HepG2 (cell line): Measurements from ENCODE around the gene RBM25. TPM values are rescaled to one million over a fixed set of nuclear protein-coding genes. Genes with fewer than 3 reads are reported as not detected.
A peak's percentile ranks its signal among the peaks of the same experiment; 100 is the strongest.

Source experiments
- ATAC-seq: fragments of 200-7000 bp; cut with Tn5 transposase; 3 replicates; pipeline ENCODE4 v1.9.1; 2020; ENCODE audit warnings: mild to moderate bottlenecking, moderate library complexity
- BruUV-seq: library from RNA; stranded (reverse); fragments of 400-500 nt; replicated peaks from 2 replicates; lab custom pipeline; 2021; lab: Mats Ljungman, UMichigan
- CTCF ChIA-PET: fragments of 300-600 bp; formaldehyde crosslinking; extraction: SDS; loops from one replicate; lab custom pipeline; 2021; ENCODE audit warnings: low total read pairs, inconsistent platforms, low intra/inter-chr PET ratio; lab: Yijun Ruan, JAX
- POLR2A ChIA-PET: fragments of 350-600 bp; sonication (Branson Sonifier 250); formaldehyde crosslinking; loops from one replicate; lab custom pipeline; 2020; ENCODE audit warnings: antibody characterized with exemption, inconsistent platforms; lab: Yijun Ruan, JAX
- DNase-seq: peaks from one replicate; pipeline ENCODE4 v3.0.0-alpha.2; 2015; ENCODE audit warnings: low spot score
- FAIRE-seq: peaks from 3 replicates; lab custom pipeline; 2011; peaks lifted over from hg19 to GRCh38; lab: Jason Lieb, UNC
- H2AFZ ChIP-seq: one replicate; pipeline ENCODE4 v1.6.1; 2011; ENCODE audit warnings: low read length, inconsistent platforms
- H3K27ac ChIP-seq: fragments of 300-600 bp; 3 replicates; pipeline ENCODE4 v1.8.0; 2011; ENCODE audit warnings: mixed run types, mild to moderate bottlenecking, mixed read lengths, low read length, inconsistent platforms; ENCODE audit not compliant: insufficient read depth; ENCODE audit errors: extremely low read length
- H3K27me3 ChIP-seq, 2 experiments: fragments of 200-600 bp in 1 of 2; 2 replicates in 1 of 2; 3 replicates in 1 of 2; pipeline versions ENCODE4 v1.6.0 to v1.8.0; 2011; ENCODE audit warnings: low read length in 2 of 2, mild to moderate bottlenecking in 2 of 2, moderate library complexity in 2 of 2, inconsistent platforms in 1 of 2; ENCODE audit not compliant: insufficient read depth in 2 of 2, control insufficient read depth in 1 of 2
- H3K36me3 ChIP-seq, 2 experiments: fragments of 200-600 bp in 1 of 2; replicated peaks in 1 of 2; 2 replicates in 1 of 2; 3 replicates in 1 of 2; pipeline versions ENCODE4 v1.5.1 to v1.8.0; 2011; ENCODE audit warnings: low read length in 2 of 2, inconsistent platforms in 1 of 2; ENCODE audit not compliant: insufficient read depth in 2 of 2, control insufficient read depth in 1 of 2
- H3K4me1 ChIP-seq: 2 replicates; pipeline ENCODE4 v1.5.1; 2012; ENCODE audit warnings: low read length, inconsistent platforms; ENCODE audit not compliant: insufficient read depth
- H3K4me2 ChIP-seq: 2 replicates; pipeline ENCODE4 v1.6.0; 2011; ENCODE audit warnings: low read depth, low read length, inconsistent platforms
- H3K4me3 ChIP-seq, 3 experiments: fragments of 200-600 bp in 1 of 3; sonication (generic), shearing (Covaris generic) in 1 of 3; replicated peaks in 1 of 3; 2 replicates each; pipeline ENCODE4 v1.5.1; 2011 to 2016; ENCODE audit warnings: low read length in 3 of 3, inconsistent platforms in 2 of 3, low read depth in 2 of 3, mild to moderate bottlenecking in 2 of 3, control low read depth in 1 of 3, mixed read lengths in 1 of 3; ENCODE audit not compliant: insufficient read depth in 1 of 3
- H3K79me2 ChIP-seq: one replicate; pipeline ENCODE4 v1.6.1; 2011; ENCODE audit warnings: low read length, inconsistent platforms; ENCODE audit not compliant: insufficient read depth
- H3K9ac ChIP-seq: 2 replicates; pipeline ENCODE4 v1.6.0; 2011; ENCODE audit warnings: mild to moderate bottlenecking, low read depth, low read length, inconsistent platforms; ENCODE audit not compliant: insufficient read depth
- H3K9me3 ChIP-seq: 2 replicates; pipeline ENCODE4 v1.5.1; 2012; ENCODE audit warnings: mild to moderate bottlenecking, low read length
- H4K20me1 ChIP-seq: 2 replicates; pipeline ENCODE4 v1.6.0; 2011; ENCODE audit warnings: inconsistent platforms, mild to moderate bottlenecking, low read length, moderate library complexity; ENCODE audit not compliant: insufficient read depth
- BRCA1 ChIP-seq: sonication (generic); formaldehyde crosslinking; IDR thresholded peaks from 2 replicates; pipeline ENCODE4 v1.4.0; 2020; ENCODE audit warnings: missing genetic modification reagents
- ETS1 ChIP-seq: sonication (generic); formaldehyde crosslinking; IDR thresholded peaks from 2 replicates; pipeline ENCODE4 v1.4.0; 2020; ENCODE audit warnings: missing genetic modification reagents
- FLYWCH1 ChIP-seq: sonication (generic); formaldehyde crosslinking; IDR thresholded peaks from 2 replicates; pipeline ENCODE4 v1.8.1; 2023; ENCODE audit warnings: mild to moderate bottlenecking, missing genetic modification reagents
- HMGXB4 ChIP-seq, 2 experiments: sonication (generic) in 1 of 2; formaldehyde crosslinking in 1 of 2; IDR thresholded peaks; 2 replicates each; pipeline versions ENCODE4 v1.4.0 to v1.6.1; 2018 to 2020; ENCODE audit warnings: missing genetic modification reagents in 2 of 2, borderline replicate concordance in 1 of 2, low read depth in 1 of 2, mild to moderate bottlenecking in 1 of 2, missing biosample characterization in 1 of 2
- KLF9 ChIP-seq: IDR thresholded peaks from 2 replicates; pipeline ENCODE4 v1.6.1; 2016; ENCODE audit warnings: low read depth
- MATR3 ChIP-seq: sonication (generic); formaldehyde crosslinking; IDR thresholded peaks from 2 replicates; pipeline ENCODE4 v1.4.0; 2020; ENCODE audit warnings: missing genetic modification reagents
- REPIN1 ChIP-seq: sonication (generic); formaldehyde crosslinking; IDR thresholded peaks from 2 replicates; pipeline ENCODE4 v1.8.0; 2022; ENCODE audit warnings: missing genetic modification reagents, low read depth, mild to moderate bottlenecking, borderline replicate concordance
- TFAP4 ChIP-seq: sonication (generic); IDR thresholded peaks from 2 replicates; pipeline ENCODE4 v1.6.1; 2016; ENCODE audit warnings: low read depth, borderline replicate concordance
- TOPORS ChIP-seq: sonication (generic); formaldehyde crosslinking; IDR thresholded peaks from 2 replicates; pipeline ENCODE4 v1.8.0; 2023; ENCODE audit warnings: mild to moderate bottlenecking, missing genetic modification reagents
- ZNF34 ChIP-seq: sonication (generic); formaldehyde crosslinking; IDR thresholded peaks from 2 replicates; pipeline ENCODE4 v1.4.0; 2020; ENCODE audit warnings: mild to moderate bottlenecking, missing genetic modification reagents, borderline replicate concordance
- ZNF460 ChIP-seq: sonication (generic); formaldehyde crosslinking; IDR thresholded peaks from 2 replicates; pipeline ENCODE4 v1.5.1; 2020; ENCODE audit warnings: missing genetic modification reagents, mild to moderate bottlenecking, borderline replicate concordance
- ZNF644 ChIP-seq: IDR thresholded peaks from 2 replicates; pipeline ENCODE4 v1.6.1; 2016; ENCODE audit warnings: low read depth
- ZNF780A ChIP-seq: sonication (generic); formaldehyde crosslinking; IDR thresholded peaks from 2 replicates; pipeline ENCODE4 v1.8.0; 2022; ENCODE audit warnings: mild to moderate bottlenecking, missing genetic modification reagents, moderate library complexity
- WGBS: methylation state at CpG from one replicate; pipeline ENCODE4 v1.1.6; 2017; ENCODE audit warnings: low lambda C conversion rate; 5-methylcytosine and 5-hydroxymethylcytosine counted together
- in situ Hi-C: cut with HindIII; loops from 2 replicates; pipeline ENCODE4 v1.10.0; 2017; ENCODE audit warnings: low pct_unique_long_range_greater_than_20kb; ENCODE audit not compliant: extremely low pct_ligation_motif_present
- intact Hi-C: fragments of 100-400 bp; cut with micrococcal nuclease; formaldehyde crosslinking; loops from one replicate; pipeline ENCODE4 v1.10.0; 2022; ENCODE audit not compliant: unreplicated experiment
- polyA plus RNA-seq, 8 experiments: library from polyadenylated mRNA; depleted of rRNA in 3 of 8; stranded (reverse) in 7 of 8; unstranded in 1 of 8; fragments of >200 nt; fragmentation: Illumina TruSeq in 4 of 8; extraction: Trizol in 4 of 8; gene quantifications; 2 replicates each; pipeline versions ENCODE4 v1.2.1 to v1.2.3, GENCODE V29; 2011 to 2016; ENCODE audit warnings: low read depth in 4 of 8, missing spikeins in 1 of 8, mixed read lengths in 1 of 8; ENCODE audit not compliant: insufficient read depth in 1 of 8
- total RNA-seq, 5 experiments: library from RNA; depleted of rRNA; stranded (reverse); fragments of >200 nt; fragmentation: Illumina TruSeq; extraction: Trizol; gene quantifications; 2 replicates each; pipeline ENCODE4 v1.2.3, GENCODE V29; 2016; ENCODE audit warnings: low read depth in 1 of 5

The RBM25 gene
- total and polyA plus RNA-seq, 2 of the 13 experiments (the other 11 are each of a cell fraction or from before 2014, with no cell fraction given), result 34.1 to 65.9 TPM

GRCh38 chr14:73142216-73142615 lies 83.9 kb downstream of the RBM25 start:
- H4K20me1 ChIP-seq, result peaks cover 3% of the 10 kb centered on the region; the same call in 1 of the 2 replicates

More at GRCh38 chr14:73142216-73142615, 83.9 kb downstream of the RBM25 start:
- intact Hi-C loops (no loop called here), in situ Hi-C loops (no loop called here)
- Histone ChIP-seq H3K4me3 (no peak overlapping the region), H3K9ac (no peak overlapping the region), H3K36me3 (no peaks in the 10 kb centered on the region), H3K4me1 (peaks cover 51% of the 10 kb centered on the region), H3K4me2 (0 out of 2 replicates have a peak overlapping the region, but pooled peaks have one; percentile 41), H3K27me3 (no peaks in the 10 kb centered on the region; a peak in 1 of 5 replicates), H3K9me3 (no peaks in the 10 kb centered on the region), H2AFZ (no peak overlapping the region), H3K79me2 (peaks cover 59% of the 10 kb centered on the region), H3K27ac (peak overlapping the region; percentile 27)
- 90% methylated on average over 2 of the region's 2 CpGs for WGBS
- no TSS peak for BruUV-seq
- no peak for TF ChIP-seq MATR3
- TF ChIP-seq TFAP4, result no peak
- no peak for TF ChIP-seq REPIN1 (CRISPR knock-in tag)
- TF ChIP-seq ZNF780A (CRISPR knock-in tag), result no peak
- TF ChIP-seq HMGXB4 (CRISPR knock-in tag; IDR thresholded peaks at IDR 0.05; ENCODE audit: borderline replicate concordance in 1 of 2, low read depth in 1 of 2), result no peak
- no peak for TF ChIP-seq ZNF34
- no peak for TF ChIP-seq ZNF460
- no peak for TF ChIP-seq ETS1 (CRISPR knock-in tag)
- no peak for TF ChIP-seq FLYWCH1 (CRISPR knock-in tag)
- TF ChIP-seq BRCA1 (CRISPR knock-in tag), result no peak
- no peak for TF ChIP-seq KLF9
- no peak for TF ChIP-seq TOPORS (CRISPR knock-in tag)
- TF ChIP-seq ZNF644 (CRISPR knock-in tag), result no peak
- no peak for ATAC-seq
- DNase-seq, result no peak
- ChIA-PET CTCF (no interaction called here), POLR2A (no interaction called here)
- no peak for FAIRE-seq
